ENCODE data around the gene CBFB.

- TF ChIP-seq POLR2A (IDR thresholded peaks at IDR 0.05) (no peak), CTCF (IDR thresholded peaks at IDR 0.05 in 8 of 11, conservative IDR thresholded peaks at IDR 0.05 in 3 of 11) (no peak)
Measured at GRCh38 chr16:67105881-67106280, 76.9 kb downstream of the CBFB start.
